ENCODE data around the gene PTPN23. TPM values are rescaled to one million over a fixed set of nuclear protein-coding genes. Genes with fewer than 3 reads are reported as not detected.

PTPN23 gene
- total RNA-seq, 1 experiment from 2014 or later = 53.5 TPM

GRCh38 chr3:47414666-47415587 is 34.1 kb downstream of the PTPN23 start (continued):
- TF ChIP-seq, protein P1, sequence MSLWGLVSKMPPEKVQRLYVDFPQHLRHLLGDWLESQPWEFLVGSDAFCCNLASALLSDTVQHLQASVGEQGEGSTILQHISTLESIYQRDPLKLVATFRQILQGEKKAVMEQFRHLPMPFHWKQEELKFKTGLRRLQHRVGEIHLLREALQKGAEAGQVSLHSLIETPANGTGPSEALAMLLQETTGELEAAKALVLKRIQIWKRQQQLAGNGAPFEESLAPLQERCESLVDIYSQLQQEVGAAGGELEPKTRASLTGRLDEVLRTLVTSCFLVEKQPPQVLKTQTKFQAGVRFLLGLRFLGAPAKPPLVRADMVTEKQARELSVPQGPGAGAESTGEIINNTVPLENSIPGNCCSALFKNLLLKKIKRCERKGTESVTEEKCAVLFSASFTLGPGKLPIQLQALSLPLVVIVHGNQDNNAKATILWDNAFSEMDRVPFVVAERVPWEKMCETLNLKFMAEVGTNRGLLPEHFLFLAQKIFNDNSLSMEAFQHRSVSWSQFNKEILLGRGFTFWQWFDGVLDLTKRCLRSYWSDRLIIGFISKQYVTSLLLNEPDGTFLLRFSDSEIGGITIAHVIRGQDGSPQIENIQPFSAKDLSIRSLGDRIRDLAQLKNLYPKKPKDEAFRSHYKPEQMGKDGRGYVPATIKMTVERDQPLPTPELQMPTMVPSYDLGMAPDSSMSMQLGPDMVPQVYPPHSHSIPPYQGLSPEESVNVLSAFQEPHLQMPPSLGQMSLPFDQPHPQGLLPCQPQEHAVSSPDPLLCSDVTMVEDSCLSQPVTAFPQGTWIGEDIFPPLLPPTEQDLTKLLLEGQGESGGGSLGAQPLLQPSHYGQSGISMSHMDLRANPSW (CRISPR knock-in tag; conservative IDR thresholded peaks at IDR 0.05; ENCODE audit: low read depth) = no peak
- no peak for TF ChIP-seq HMGA2 (CRISPR knock-in tag; IDR thresholded peaks at IDR 0.05)
- no peak for TF ChIP-seq CBFB (CRISPR knock-in tag; IDR thresholded peaks at IDR 0.05; ENCODE audit: low read depth)
- no peak for TF ChIP-seq MYBL2 (CRISPR knock-in tag; IDR thresholded peaks at IDR 0.05)
- no peak for TF ChIP-seq ZNF317 (CRISPR knock-in tag; IDR thresholded peaks at IDR 0.05; ENCODE audit: borderline replicate concordance, low read depth)

- DNase-seq (ENCODE audit: low spot score) (peak; percentile 49), ATAC-seq (peak; percentile 62)
- H3K4me1 Mint-ChIP-seq = peaks cover 4% of the 10 kb centered on the region
- ChIA-PET CTCF (interaction anchor here (0.9 to 1.5 kb wide), 3 partner anchors 9 to 84 kb away, joined by 3 to 10 read pairs (median 4); no protein-coding TSS in a partner anchor), POLR2A (no interaction called here)
- TF ChIP-seq, protein P2, sequence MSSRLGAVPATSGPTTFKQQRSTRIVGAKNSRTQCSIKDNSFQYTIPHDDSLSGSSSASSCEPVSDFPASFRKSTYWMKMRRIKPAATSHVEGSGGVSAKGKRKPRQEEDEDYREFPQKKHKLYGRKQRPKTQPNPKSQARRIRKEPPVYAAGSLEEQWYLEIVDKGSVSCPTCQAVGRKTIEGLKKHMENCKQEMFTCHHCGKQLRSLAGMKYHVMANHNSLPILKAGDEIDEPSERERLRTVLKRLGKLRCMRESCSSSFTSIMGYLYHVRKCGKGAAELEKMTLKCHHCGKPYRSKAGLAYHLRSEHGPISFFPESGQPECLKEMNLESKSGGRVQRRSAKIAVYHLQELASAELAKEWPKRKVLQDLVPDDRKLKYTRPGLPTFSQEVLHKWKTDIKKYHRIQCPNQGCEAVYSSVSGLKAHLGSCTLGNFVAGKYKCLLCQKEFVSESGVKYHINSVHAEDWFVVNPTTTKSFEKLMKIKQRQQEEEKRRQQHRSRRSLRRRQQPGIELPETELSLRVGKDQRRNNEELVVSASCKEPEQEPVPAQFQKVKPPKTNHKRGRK (CRISPR knock-in tag; IDR thresholded peaks at IDR 0.05; ENCODE audit: borderline replicate concordance) = no peak
- 0 out of 2 replicates have a peak, but pooled peaks have one; percentile 42 for TF ChIP-seq ZNF121 (CRISPR knock-in tag; IDR thresholded peaks at IDR 0.05)
- peak overlapping the region; percentile 91; the same call in 1 of the 2 replicates for H3K27ac Mint-ChIP-seq
- H3K9me3 Mint-ChIP-seq = 0 out of 2 replicates have a peak, but pooled peaks cover 4% of the 10 kb centered on the region
- H3K36me3 Mint-ChIP-seq = peaks cover 50% of the 10 kb centered on the region
- H3K27me3 Mint-ChIP-seq (ENCODE audit: low read depth) = no peaks in the 10 kb centered on the region
- H3K4me3 Mint-ChIP-seq = no peak overlapping the region
Measured at GRCh38 chr3:47416041-47416440, 35.2 kb downstream of the PTPN23 start.

DNA sequence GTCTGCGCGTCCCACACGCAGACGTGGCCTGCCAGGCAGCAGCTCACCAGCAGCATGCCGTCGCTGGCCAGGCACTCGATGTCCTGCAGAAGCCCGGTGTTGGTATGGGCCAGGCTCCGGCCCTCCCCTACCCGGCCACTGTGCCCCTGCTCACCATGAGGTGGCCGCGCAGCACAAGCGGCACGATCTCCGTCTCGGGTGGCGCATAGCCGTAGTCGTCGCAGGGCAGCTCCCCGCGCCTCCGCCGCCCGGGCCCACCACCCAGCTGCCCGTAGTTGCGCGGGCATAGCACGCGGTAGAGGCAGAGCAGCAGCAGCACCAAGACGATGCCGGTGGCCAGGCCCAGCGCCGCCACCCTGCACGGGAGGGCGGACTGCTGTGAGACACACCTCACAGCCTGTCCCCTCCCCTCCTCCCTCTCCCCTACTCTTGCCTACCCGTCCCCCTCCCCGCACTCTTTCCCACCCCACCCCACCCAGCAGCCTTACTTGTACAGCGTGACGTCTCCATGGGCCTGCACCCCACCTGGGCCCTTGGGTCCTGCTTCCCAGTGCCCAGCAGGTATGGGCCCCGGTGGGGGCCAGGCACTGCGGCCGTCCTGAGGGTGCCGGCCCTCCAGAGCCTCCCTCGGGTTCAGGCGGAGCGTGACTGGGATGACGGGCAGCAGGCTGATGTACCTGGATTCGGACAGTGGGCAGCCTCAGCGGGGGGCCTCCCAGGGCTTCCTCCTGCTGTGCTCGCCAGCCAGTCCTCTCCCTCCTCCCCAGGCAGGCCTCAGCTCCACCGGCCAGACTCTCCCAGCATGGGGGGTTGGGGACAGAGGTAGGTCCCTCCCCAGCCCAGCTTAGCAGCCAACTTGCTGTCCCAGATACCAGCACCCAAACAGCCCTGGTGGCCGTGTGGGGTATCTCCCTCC is 37.6 kb downstream of the PTPN23 start:
- H3K36me3 Mint-ChIP-seq = peaks cover 34% of the 10 kb centered on the region
- H3K9me3 Mint-ChIP-seq = 0 out of 2 replicates have a peak, but pooled peaks cover 4% of the 10 kb centered on the region
- CTCF ChIA-PET = no interaction called here
- H3K27me3 Mint-ChIP-seq (ENCODE audit: low read depth) = no peaks in the 10 kb centered on the region
- ATAC-seq (no peak), DNase-seq (ENCODE audit: low spot score) (no peak)
- peaks cover 8% of the 10 kb centered on the region for H3K4me1 Mint-ChIP-seq
- no peak overlapping the region for H3K27ac Mint-ChIP-seq
- POLR2A ChIA-PET = no interaction called here
- no peak overlapping the region for H3K4me3 Mint-ChIP-seq
- no peak for TF ChIP-seq NFATC4 (CRISPR knock-in tag; IDR thresholded peaks at IDR 0.05)
- no peak for TF ChIP-seq MXD4 (CRISPR knock-in tag; IDR thresholded peaks at IDR 0.05; ENCODE audit: borderline replicate concordance)
- TF ChIP-seq, protein P3, sequence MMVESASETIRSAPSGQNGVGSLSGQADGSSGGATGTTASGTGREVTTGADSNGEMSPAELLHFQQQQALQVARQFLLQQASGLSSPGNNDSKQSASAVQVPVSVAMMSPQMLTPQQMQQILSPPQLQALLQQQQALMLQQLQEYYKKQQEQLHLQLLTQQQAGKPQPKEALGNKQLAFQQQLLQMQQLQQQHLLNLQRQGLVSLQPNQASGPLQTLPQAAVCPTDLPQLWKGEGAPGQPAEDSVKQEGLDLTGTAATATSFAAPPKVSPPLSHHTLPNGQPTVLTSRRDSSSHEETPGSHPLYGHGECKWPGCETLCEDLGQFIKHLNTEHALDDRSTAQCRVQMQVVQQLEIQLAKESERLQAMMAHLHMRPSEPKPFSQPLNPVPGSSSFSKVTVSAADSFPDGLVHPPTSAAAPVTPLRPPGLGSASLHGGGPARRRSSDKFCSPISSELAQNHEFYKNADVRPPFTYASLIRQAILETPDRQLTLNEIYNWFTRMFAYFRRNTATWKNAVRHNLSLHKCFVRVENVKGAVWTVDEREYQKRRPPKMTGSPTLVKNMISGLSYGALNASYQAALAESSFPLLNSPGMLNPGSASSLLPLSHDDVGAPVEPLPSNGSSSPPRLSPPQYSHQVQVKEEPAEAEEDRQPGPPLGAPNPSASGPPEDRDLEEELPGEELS (CRISPR knock-in tag; IDR thresholded peaks at IDR 0.05) = no peak
- TF ChIP-seq, protein P4, sequence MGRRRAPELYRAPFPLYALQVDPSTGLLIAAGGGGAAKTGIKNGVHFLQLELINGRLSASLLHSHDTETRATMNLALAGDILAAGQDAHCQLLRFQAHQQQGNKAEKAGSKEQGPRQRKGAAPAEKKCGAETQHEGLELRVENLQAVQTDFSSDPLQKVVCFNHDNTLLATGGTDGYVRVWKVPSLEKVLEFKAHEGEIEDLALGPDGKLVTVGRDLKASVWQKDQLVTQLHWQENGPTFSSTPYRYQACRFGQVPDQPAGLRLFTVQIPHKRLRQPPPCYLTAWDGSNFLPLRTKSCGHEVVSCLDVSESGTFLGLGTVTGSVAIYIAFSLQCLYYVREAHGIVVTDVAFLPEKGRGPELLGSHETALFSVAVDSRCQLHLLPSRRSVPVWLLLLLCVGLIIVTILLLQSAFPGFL (CRISPR knock-in tag; IDR thresholded peaks at IDR 0.05; ENCODE audit: borderline replicate concordance) = no peak
- TF ChIP-seq CREB1 (CRISPR knock-in tag; IDR thresholded peaks at IDR 0.05) = no peak
- no peak for TF ChIP-seq NR3C1 (CRISPR knock-in tag; conservative IDR thresholded peaks at IDR 0.05; ENCODE audit: low read depth)
- no peak for TF ChIP-seq ESRRA (CRISPR knock-in tag; IDR thresholded peaks at IDR 0.05; ENCODE audit: borderline replicate concordance)
- TF ChIP-seq ZNF671 (CRISPR knock-in tag; IDR thresholded peaks at IDR 0.05) = no peak
- no peak for TF ChIP-seq ZNF425 (CRISPR knock-in tag; conservative IDR thresholded peaks at IDR 0.05)
- no peak for TF ChIP-seq OVOL2 (CRISPR knock-in tag; IDR thresholded peaks at IDR 0.05; ENCODE audit: borderline replicate concordance)
- no peak for TF ChIP-seq ZNF396 (CRISPR knock-in tag; IDR thresholded peaks at IDR 0.05; ENCODE audit: borderline replicate concordance)

All from WTC11 (cell line).